Spinal cord (tissue), 10 donors: ENCODE data around the gene ZNF366. TPM values are rescaled to one million over a fixed set of nuclear protein-coding genes. Genes with fewer than 3 reads are reported as not detected.
A peak's percentile ranks its signal among the peaks of the same experiment; 100 is the strongest.

Experiments
- DNase-seq, 6 donors: peaks; one replicate each; pipeline versions ENCODE4 v3.0.0 to v3.0.0-alpha.2; 2013 to 2015; ENCODE audit warnings: low spot score in 6 of 6, low read depth in 4 of 6
- H3K27ac ChIP-seq: one replicate; pipeline ENCODE4 v1.5.1; 2013; ENCODE audit warnings: low read depth, low read length, control low read depth
- H3K27me3 ChIP-seq: one replicate; pipeline ENCODE4 v1.6.1; 2013; ENCODE audit warnings: low read length; ENCODE audit not compliant: control insufficient read depth, insufficient read depth
- H3K36me3 ChIP-seq: one replicate; pipeline ENCODE4 v1.6.1; 2013; ENCODE audit warnings: low read length; ENCODE audit not compliant: control insufficient read depth, insufficient read depth
- H3K4me1 ChIP-seq: one replicate; pipeline ENCODE4 v1.6.1; 2013; ENCODE audit warnings: low read length; ENCODE audit not compliant: control insufficient read depth, insufficient read depth
- H3K4me3 ChIP-seq: one replicate; pipeline ENCODE4 v1.5.1; 2013; ENCODE audit warnings: low read depth, low read length, control low read depth
- H3K9me3 ChIP-seq: one replicate; pipeline ENCODE4 v1.6.1; 2013; ENCODE audit warnings: low read length; ENCODE audit not compliant: control insufficient read depth, insufficient read depth
- WGBS: methylation state at CpG from one replicate; pipeline ENCODE4 v1.1.5; 2013; ENCODE audit warnings: missing lambda C conversion rate; ENCODE audit not compliant: insufficient coverage; 5-methylcytosine and 5-hydroxymethylcytosine counted together
- polyA plus RNA-seq, 2 donors: library from polyadenylated mRNA; unstranded; fragments of 120-200 nt; gene quantifications; one replicate each; pipeline ENCODE4 v1.2.1, GENCODE V29; 2013; ENCODE audit not compliant: insufficient read length in 2 of 2
- total RNA-seq, 2 donors: library from RNA; depleted of rRNA in 1 of 2; stranded (reverse); fragments of 120-200 nt in 1 of 2; fragments of >200 nt in 1 of 2; gene quantifications; one replicate each; pipeline versions ENCODE4 v1.2.3 to v1.2.4, GENCODE V29; 2013 to 2014
- donor health status: healthy.

Gene ZNF366
- total and polyA plus RNA-seq, 4 donors: 1.7 to 4.3 (median 3.4) TPM

DNA sequence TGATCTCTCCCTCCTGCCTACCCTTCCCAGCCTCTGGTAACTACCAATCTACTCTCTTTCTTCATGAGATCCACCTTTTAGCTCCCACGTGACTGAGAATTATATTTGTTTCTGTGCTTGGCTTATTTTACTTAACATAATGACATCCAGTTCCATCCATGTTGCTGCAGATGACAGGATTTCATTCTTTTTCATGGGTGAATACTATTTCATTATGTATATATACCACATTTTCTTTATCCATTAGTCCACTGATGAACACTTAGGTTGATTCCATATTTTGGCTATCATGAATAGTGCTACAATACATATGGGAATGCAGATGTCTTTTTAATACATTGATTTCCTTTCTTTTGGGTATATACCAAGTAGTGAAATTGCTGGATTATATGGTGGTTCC lies 35.5 kb upstream of the ZNF366 start:
- Histone ChIP-seq H3K27ac (no peak overlapping the region), H3K9me3 (peaks cover 4% of the 10 kb centered on the region), H3K36me3 (no peaks in the 10 kb centered on the region), H3K27me3 (no peaks in the 10 kb centered on the region), H3K4me1 (peaks cover 6% of the 10 kb centered on the region), H3K4me3 (no peak overlapping the region)
- WGBS: no CpG with 5 or more reads among the region's 1 CpG
- DNase-seq: no peak

DNA sequence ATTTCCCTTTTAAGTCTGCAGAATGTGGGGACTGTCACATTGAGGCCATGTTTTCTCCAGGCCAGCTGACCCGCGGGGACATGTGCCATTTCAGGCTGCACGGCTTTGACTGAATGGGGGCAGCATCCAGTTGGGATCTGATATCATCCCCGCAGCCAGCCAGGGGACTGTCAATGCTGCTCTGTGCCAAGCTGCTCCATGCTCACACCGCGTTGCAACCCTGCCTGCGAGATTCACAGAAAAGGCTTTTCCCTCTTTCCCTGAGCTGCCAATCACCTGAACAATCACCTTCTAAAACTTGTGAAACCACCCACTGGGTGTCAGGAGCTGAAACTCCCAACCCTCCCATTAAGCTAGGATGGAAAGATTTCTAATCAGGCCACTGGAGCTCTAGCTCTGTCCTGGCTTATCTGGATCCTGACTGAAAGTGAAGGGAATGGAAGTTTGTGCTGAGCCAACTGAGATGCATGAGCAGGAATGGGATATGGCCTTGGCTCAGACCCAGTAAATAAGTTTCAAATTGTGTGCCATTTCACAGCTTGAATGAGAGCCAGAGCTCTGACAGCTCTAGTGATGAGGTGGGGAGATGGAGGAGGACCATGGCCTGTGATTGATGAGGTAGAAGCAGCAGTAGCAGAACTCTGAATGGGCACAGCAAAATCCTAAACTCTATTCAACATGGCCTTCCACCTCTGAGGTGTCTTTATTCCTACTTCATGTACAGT lies 34.5 kb upstream of the ZNF366 start:
- Histone ChIP-seq H3K4me3 (no peak overlapping the region), H3K4me1 (peaks cover 6% of the 10 kb centered on the region), H3K27me3 (no peaks in the 10 kb centered on the region), H3K36me3 (no peaks in the 10 kb centered on the region), H3K9me3 (peaks cover 4% of the 10 kb centered on the region), H3K27ac (no peak overlapping the region)
- 42% methylated on average over 7 of the region's 7 CpGs for WGBS
- peak in 2 of 6 donors; percentile 43 to 47 for DNase-seq

DNA sequence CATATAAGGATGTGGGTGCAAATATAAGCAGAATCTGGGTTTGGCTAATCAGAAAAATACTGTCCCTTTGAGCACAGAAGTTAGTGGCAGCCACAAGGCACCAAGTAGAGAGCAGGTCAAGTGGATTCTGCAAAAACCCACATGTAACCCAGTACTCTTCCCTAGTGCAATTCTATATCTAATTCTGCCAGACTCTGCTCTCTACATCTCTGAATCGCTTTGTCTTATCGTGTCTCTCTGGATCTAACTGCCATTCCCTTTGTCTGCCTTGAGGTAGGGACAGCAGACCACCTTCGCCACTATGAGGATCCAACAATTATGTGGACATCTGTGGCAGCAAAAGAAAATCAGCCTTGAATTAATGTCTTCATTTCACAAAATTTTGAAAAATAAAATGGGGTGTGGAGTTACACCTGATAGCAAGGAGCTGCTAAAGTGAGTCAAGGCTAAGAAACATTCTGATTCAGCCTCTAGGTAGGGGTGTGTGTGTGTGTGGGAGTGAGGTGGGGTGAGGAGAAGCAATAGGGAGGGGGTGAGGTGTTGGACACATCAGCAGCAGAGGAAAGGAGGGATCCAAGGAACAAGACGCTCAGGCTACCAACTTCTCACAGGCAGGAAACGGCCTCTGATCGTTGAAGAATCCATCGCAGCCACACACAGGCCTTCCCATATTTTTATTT lies 33.7 kb upstream of the ZNF366 start:
- Histone ChIP-seq H3K4me1 (peaks cover 6% of the 10 kb centered on the region), H3K9me3 (peaks cover 4% of the 10 kb centered on the region), H3K4me3 (no peak overlapping the region), H3K36me3 (no peaks in the 10 kb centered on the region), H3K27ac (no peak overlapping the region), H3K27me3 (no peaks in the 10 kb centered on the region)
- no peak for DNase-seq
- WGBS: 79% methylated on average over 4 of the region's 7 CpGs

DNA sequence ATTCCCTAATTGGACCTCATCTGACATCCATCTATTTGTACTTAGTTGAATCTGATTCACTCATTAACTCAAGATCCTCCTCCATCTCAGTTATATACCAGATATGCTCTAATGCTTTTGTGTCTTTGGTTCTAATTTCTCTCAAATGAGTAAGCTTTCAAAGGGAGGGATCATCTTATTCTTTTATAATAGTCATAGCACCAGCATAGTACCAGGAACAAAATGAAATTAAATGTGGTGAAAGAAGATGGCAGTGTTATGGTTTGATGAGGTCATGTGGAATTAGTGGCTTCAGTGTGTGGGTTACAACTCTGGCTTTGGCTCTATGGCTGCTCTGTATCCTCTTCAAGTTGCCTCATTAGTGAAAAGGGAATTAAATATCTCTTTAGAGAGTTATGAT lies 32.5 kb upstream of the ZNF366 start:
- Histone ChIP-seq H3K36me3 (no peaks in the 10 kb centered on the region), H3K4me1 (peaks cover 6% of the 10 kb centered on the region), H3K4me3 (no peak overlapping the region), H3K27me3 (no peaks in the 10 kb centered on the region), H3K27ac (no peak overlapping the region), H3K9me3 (no peaks in the 10 kb centered on the region)
- no peak for DNase-seq

DNA sequence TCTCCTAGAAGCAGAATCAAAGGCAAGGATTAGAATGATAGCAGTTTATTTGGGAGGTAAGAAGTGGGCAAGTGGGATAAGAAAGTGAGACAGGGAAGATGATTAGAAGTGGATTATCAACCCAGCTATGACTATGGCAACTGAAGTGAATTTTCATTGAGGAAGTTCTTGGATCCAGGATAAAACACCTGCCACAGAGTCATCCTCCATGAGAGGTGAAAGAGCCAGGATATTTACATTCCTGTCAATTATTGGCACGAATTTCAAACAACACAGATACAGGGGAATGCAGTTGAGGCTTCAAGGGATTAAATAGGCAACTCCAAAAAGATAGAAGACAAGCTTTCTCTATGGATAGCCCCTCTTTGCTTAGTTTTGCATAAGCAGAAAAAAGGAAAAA lies 31.8 kb upstream of the ZNF366 start:
- Histone ChIP-seq H3K36me3 (no peaks in the 10 kb centered on the region), H3K9me3 (no peaks in the 10 kb centered on the region), H3K4me1 (peaks cover 6% of the 10 kb centered on the region), H3K27me3 (no peaks in the 10 kb centered on the region), H3K4me3 (no peak overlapping the region), H3K27ac (no peak overlapping the region)
- no CpG with 5 or more reads among the region's 1 CpG for WGBS
- DNase-seq: no peak

DNA sequence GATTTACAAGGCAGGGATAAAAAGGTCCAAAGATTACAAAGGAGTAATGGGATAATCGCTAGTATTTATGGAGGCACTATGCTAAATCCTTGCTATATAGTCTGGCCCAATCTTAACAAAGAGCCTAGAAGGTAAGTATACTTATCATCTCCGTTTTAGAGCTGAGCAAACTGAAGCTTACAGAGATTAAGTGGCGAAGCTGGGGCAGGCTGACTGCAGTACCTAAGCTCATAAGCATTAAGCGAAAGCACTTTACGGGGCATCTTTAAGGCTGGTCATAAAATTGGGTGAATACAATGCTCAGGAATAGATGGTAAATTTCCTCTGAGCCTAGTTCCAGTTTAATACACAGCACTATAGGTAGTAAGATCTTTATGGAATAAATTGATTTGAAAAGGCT lies 30.0 kb upstream of the ZNF366 start:
- peak in 1 of 6 donors; percentile 85 for DNase-seq
- WGBS: 75% methylated on average over 2 of the region's 5 CpGs
- no peak overlapping the region for H3K27ac ChIP-seq

DNA sequence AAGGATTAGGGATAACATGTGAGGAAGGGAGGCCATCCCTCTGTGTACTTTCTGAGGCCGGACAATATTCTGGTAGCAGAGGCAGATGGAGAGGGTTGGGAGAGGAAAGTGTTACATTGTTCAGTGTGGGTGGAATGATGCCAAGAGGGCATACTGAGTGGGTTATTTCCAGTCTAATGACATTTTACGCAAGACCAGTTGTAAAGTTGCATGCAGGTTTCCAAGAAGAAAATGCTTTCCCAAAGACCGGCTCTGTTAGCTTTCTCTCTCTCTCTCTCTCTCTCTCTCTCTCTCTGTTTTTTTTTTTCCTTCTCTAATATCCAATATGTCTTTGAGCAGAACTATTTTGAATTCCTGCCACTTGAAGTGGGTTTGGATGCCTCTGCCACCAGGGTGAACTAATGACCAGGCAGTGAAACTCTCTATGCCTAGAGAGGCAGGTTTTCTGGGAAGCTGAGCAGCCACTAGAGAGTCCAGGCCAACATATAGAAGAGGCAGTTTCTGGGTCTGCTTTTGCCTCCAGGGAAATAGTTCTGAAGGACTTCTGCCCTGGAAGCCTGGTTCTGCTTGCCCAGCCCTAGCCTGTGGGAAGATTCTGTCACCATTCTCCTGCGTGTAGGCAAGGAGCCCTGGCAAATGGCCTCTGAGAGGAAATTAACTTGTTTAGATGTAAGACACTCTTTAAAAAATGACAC lies 24.4 kb upstream of the ZNF366 start:
- WGBS: 40% methylated on average over 1 of the region's 4 CpGs
- DNase-seq: peak in 2 of 6 donors; percentile 52 to 62
- no peak overlapping the region for H3K4me3 ChIP-seq
- H3K4me1 ChIP-seq: peaks cover 4% of the 10 kb centered on the region
- no peaks in the 10 kb centered on the region for H3K27me3 ChIP-seq
- H3K36me3 ChIP-seq: no peaks in the 10 kb centered on the region
- no peak overlapping the region for H3K27ac ChIP-seq
- H3K9me3 ChIP-seq: no peaks in the 10 kb centered on the region

More for the DNA sequence above, 30.0 kb upstream of the ZNF366 start:
- no peaks in the 10 kb centered on the region for H3K36me3 ChIP-seq
- no peak overlapping the region for H3K4me3 ChIP-seq
- H3K9me3 ChIP-seq: no peaks in the 10 kb centered on the region
- H3K27me3 ChIP-seq: no peaks in the 10 kb centered on the region
- peaks cover 6% of the 10 kb centered on the region for H3K4me1 ChIP-seq

DNA sequence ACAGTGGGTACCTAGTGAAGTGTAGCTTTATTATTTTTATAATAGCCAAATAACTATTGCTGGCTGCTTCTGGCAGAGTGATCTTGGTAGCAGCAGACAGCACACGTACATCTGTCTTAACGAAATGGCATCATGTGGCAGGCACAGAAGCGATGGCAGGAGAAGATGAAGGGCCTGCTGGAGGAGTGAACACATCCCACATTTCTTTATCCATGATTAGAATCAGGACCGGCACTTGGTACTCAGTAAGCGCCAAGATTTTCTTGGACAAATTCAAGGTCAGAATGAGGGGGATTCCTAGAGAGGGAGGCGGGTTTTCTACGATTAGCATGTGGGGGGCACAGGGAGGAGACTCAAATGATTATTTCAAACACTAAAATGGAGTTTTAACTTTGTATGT lies 23.0 kb upstream of the ZNF366 start:
- Histone ChIP-seq H3K9me3 (no peaks in the 10 kb centered on the region), H3K4me3 (no peak overlapping the region), H3K36me3 (no peaks in the 10 kb centered on the region), H3K27me3 (no peaks in the 10 kb centered on the region), H3K4me1 (peaks cover 4% of the 10 kb centered on the region), H3K27ac (no peak overlapping the region)
- no CpG with 5 or more reads among the region's 7 CpGs for WGBS
- peak in 1 of 6 donors; percentile 35 for DNase-seq

DNA sequence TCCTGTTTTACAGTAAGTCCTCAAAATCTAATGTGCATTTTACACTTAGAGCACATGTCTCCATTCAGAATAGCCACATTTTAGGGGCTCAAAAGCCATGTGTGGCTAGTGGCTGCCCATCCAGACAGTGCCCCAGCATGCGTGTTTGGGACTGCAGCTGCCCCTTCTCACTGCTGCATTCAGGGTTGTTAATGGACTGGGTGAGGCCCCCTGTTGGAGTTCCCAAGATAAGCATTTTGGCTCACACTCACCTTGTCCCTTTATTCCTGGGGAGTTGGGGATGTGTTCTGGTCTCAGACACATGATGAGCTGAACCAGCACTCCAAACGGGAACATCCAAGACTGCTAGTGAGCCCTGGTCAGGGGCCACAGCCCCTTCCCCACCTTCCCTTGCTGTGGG lies 22.2 kb upstream of the ZNF366 start:
- no peak for DNase-seq
- H3K9me3 ChIP-seq: no peaks in the 10 kb centered on the region
- peaks cover 4% of the 10 kb centered on the region for H3K4me1 ChIP-seq
- no peaks in the 10 kb centered on the region for H3K27me3 ChIP-seq
- H3K36me3 ChIP-seq: no peaks in the 10 kb centered on the region
- H3K27ac ChIP-seq: no peak overlapping the region
- no peak overlapping the region for H3K4me3 ChIP-seq
- WGBS: 100% methylated on average over 2 of the region's 2 CpGs
